Suppressor macrophage treated with lipopolysaccharide for 4 hours (primary cell): Measurements from ENCODE around the gene GJC1.
A peak's percentile ranks its signal among the peaks of the same experiment; 100 is the strongest.

ENCODE experiments used
- DNase-seq: peaks from one replicate; pipeline ENCODE4 v3.0.0-alpha.2; 2020

Gene GJC1

DNA sequence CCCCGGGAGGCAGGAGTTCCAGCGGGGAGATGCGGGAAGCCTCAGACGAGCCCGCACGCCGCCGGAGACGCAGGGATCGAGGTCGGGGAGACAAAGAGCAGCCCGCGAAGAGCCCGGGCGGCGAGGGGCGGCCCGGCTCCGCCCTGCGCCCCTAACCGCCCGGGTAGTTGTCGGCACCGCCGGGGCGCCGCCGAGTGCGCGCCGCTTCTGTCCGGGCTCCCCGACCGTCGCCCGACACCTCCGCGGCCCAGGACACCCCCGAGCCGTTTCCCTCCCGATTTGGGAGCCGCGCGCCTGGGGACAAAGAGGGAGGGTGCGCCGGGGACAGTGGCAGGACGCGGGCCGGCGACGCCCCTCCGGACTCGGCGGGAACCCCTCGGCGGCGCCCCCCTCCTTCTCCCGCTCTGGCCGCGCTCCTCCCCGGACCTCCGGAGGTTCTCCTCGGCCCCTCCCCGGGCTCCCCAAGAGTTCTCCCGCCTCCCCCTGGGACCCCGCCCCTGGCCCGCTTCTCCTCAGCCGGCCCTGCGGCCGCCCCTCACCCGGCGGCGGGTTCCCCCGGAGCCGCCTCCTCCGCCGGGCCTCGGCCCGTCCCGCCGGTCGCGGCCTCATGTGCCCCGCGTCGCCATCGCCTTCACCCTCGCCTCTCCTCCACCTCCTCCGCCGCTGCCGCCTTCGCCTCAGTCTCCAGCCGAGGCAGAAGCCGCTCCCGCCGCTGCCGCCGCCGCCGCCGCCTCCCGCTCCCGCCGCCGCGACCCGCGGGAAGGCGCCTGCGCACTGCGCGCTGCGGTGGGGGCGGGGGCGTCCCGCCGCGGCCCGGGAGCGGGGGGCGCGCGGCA, at the start of gene GJC1:
Gene GJC1, minus strand, starts transcription at position 765 of the 836 bp plus-strand sequence. CDS start 24,470 bp downstream, outside the sequence.
- DNase-seq, result peak; percentile 20

- no peak for DNase-seq
These were observed 49.3 kb upstream of the GJC1 start for GRCh38 chr17:44879376-44879775.

GRCh38 chr17:44878627-44879221, 48.6 kb upstream of the GJC1 start:
- DNase-seq, result peak; percentile 45

GRCh38 chr17:44877121-44877520, 47.0 kb upstream of the GJC1 start:
- DNase-seq, result no peak

GRCh38 chr17:44875761-44876160, 45.7 kb upstream of the GJC1 start:
- DNase-seq, result no peak

- DNase-seq, result no peak
These were observed 42.2 kb upstream of the GJC1 start for GRCh38 chr17:44872131-44872768.

- DNase-seq, result no peak
These were observed 41.5 kb upstream of the GJC1 start for GRCh38 chr17:44871556-44871955.

DNA sequence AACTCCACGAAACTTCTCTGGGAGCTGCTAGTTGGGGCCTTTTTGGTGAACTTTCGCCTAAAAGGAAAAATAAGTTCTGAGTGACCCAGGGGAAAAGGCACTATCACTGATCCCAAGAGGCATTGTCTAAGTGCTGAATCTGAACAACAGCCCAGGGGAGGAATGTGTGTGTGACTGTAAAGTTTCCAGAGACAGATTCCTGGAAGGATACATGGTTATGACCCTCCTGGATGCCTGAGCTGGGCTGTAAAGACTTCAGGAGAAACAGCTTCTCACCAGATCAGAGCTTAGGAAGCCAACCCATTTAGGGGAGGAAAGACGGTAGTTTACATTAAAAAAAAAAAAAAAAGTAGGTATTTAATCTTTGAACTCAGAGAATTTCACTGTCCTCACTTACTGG, 37.8 kb upstream of the GJC1 start:
- no peak for DNase-seq

DNA sequence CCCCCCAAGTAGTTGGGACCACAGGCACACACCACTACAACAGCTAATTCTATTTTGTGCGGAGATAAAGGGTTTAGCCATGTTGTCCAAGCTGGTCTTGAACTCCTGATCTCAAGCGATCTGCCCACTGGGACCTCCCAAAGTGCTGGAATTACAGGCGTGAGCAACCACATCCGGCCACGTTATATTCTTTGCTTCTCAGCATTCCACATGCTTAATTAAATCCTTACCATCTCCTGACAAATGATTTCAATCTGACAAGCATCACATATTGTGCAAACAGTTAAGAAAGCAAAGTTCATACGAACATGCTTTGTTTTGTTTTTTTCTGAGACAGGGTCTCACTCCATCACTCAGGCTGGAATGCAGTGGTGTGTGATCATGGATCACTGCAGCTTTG, 35.8 kb upstream of the GJC1 start:
- no peak for DNase-seq

DNA sequence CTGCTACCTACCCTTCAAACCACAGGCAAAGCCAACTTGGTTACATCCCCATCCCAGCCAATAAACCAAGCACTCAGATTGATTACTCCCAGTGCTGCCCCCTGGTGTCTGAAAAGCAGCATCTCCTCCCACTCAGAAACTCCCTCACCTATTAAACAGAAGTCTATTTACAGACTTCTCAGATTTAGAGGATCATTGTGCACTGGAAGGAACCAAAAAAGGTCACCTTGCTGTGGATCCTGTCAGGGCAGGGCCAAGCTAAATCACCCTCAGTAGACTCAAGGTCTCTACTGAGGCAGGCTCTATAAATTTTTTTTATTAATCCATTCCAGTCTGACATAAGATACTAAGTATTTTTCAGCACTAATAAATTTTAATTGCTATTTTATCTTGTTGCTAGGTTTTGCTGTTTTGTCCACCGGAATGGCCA, 35.2 kb upstream of the GJC1 start:
- peak; percentile 82 for DNase-seq

GRCh38 chr17:44864831-44865230, 34.7 kb upstream of the GJC1 start:
- no peak for DNase-seq

DNA sequence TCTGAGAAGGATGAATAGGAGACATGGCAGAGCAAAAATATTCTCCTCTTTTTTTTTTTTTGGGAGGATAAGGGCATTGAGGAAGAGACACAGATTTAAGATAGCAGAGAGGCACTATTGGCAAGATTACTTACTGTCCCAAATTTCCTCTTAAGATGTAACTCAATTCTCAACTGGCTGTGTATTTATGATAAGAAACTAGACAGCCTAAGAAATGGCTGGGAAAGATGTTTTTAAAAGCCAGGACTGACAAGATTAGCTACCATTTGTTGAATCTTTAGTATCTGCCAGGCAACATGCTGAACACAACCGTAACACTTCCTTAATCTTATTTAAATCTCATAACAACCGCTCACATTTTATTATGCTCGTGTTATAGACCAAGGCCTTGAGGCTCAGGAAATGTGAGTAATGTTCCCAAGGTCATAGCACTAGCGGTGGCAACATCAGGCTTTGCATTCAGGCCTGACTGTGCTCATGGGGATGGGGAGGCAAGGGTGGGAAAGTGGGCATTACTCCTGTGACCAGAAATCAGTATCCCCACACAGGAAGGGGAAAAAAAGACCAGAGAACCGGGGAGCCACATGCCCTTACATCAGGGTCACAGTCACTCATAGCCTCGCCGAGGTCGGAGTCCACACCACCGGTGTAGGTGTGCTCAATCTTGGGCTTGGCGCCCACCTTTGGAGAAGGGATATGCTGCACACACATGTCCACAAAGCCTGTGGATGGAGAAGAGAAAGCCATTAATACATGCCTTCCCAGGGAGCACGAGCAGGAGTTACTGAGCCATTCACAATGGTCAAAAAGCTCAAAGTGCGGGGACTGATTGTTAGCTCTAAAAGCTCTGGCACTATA, 33.2 kb upstream of the GJC1 start:
- DNase-seq, result no peak

DNA sequence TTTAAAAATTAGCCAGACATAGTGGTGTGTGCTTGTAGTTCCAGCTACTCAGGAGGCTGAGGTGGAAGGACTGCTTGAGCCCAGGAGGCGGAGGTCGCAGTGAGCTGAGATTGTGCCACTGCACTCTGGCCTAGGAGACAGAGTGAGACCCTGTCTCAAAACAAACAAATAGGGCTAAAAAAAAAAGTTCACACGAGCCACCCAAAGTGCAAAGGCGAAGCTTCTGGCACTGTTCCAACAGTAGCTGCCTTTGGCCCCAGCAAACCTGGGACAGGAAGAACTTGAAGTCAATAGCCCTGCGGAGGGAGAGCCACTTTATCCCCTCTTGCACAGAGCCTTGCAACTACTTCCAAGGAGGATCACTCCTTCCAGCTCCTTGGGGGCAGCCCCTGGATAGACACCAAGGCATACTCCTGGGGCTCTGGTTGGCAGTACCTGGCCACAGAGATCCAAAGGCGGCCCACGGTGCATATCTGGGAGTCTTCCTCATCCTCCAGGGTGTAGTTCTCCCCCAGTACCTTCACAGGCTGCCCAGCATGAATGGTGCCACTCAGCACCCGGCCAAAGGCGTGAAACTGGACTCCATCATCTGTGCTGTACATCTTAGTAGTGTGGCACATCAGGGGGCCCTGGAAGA, 32.3 kb upstream of the GJC1 start:
- DNase-seq, result no peak

GRCh38 chr17:44859701-44860100, 29.6 kb upstream of the GJC1 start:
- DNase-seq, result no peak

DNA sequence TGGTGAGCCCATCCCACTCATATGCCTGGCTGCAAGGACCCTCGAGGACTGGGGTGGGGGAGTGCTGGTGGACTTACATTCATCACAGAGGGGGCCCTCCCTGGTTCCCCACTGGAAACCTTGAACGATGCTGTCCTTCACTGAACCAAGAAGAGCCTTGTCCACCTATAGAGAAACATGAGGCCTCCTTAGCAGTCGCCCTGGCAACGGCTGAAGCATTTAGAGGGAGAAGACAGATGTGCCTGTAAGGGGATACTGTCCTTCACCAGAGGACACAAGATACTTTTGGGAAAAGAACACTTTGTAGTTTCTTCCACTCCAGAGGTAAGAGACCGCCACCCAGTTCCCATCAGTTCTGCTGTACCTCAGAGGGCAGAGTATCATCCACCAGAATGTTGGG, 24.1 kb upstream of the GJC1 start:
- no peak for DNase-seq

DNA sequence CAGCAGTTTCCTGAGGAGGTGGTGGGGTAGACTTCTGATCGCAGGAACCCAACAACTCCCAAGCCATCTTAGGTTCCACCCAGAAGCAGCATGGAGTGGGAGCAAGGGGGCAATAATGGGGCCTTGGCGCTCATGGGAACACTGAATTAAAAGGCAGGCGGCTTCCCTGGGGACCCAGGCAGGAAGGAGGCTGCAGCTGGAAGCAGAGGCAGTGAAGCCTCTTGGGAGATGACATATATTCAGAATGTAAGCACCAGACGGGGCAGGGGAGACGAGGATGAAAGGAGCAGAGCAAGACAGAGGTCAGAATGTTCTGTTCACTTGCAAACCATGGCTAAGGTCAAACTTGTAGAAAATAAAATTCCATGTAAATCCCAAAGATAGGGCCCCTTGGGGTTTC, 20.5 kb upstream of the GJC1 start:
- no peak for DNase-seq

GRCh38 chr17:44850025-44850424, 19.9 kb upstream of the GJC1 start:
- DNase-seq, result no peak

- no peak for DNase-seq
These were observed 18.9 kb upstream of the GJC1 start for GRCh38 chr17:44848961-44849489.

DNA sequence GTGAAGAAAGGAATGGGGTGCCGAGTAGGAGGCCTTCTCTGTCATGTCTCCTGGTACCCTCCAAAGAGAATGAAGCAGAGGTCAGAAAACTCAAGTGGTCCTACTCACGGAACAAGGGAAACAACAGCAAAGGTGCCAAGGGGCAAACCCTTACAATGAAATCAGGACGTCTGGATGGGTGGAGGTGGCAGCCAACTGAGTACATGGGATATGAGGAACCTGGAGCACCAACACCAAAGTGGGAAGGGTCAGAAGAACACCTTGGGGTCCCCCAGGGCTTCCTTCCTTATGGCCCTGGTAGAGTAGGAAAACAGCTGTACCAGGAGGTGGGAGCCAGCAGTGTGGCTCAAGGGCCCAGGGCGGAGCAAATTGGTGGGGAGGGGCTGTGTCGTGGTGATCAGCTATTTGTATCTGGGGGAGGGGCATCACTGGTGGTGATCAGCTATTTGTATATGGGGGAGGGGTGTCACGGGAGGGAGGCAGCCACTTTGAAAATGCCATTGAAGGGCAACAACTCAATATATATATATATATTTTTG, 18.2 kb upstream of the GJC1 start:
- DNase-seq, result no peak

GRCh38 chr17:44847586-44847985, 17.5 kb upstream of the GJC1 start, which contains the start of gene HIGD1B:
TSS of gene HIGD1B (plus strand) at chr17:44847883. CDS start at chr17:44848153, 270 bp downstream.
- no peak for DNase-seq

DNA sequence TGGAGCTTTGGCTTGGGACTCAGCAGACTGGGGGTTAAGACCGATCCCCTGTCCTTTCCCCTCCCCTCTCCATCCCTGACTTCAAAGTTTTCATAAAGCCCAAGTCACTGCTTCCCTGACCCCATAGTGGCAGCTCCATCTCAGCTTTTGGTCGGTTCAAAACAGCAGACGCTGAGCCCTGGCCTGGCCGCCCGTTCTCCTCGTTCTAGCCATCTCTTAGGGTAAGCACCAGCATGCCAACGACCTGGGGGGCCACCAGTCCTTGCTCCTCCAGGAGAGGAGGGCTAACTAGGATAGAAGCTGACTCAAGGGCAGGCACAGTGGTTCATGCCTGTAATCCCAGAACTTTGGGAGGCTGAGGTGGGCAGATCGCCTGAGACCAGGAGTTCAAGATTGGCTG, 16.1 kb upstream of the GJC1 start:
- DNase-seq, result no peak

GRCh38 chr17:44844390-44844830, 14.3 kb upstream of the GJC1 start:
- DNase-seq, result no peak
